OCI-LY1 (cell line): ENCODE results near the gene SIK2.

Experiments
- H2AFZ ChIP-seq: fragments of 200-600 bp; sonication (generic), shearing (Covaris generic); 2 replicates; pipeline ENCODE4 v1.6.0; 2014; ENCODE audit warnings: antibody characterized with exemption, mild to moderate bottlenecking, low read length
- H3F3A ChIP-seq: fragments of 200-600 bp; sonication (generic), shearing (Covaris generic); 2 replicates; pipeline ENCODE4 v1.6.0; 2014; ENCODE audit warnings: mild to moderate bottlenecking, antibody characterized with exemption, low read length, moderate library complexity; ENCODE audit not compliant: insufficient read depth
- H3K27ac ChIP-seq: fragments of 200-600 bp; sonication (generic); 2 replicates; pipeline ENCODE4 v1.5.1; 2014; ENCODE audit warnings: low read length, mixed run types, mild to moderate bottlenecking, low read depth; ENCODE audit not compliant: poor library complexity, severe bottlenecking
- H3K27me3 ChIP-seq: fragments of 200-600 bp; sonication (generic); 2 replicates; pipeline ENCODE4 v1.6.0; 2014; ENCODE audit warnings: antibody characterized with exemption, mild to moderate bottlenecking, low read length, moderate library complexity; ENCODE audit not compliant: insufficient read depth
- H3K36me3 ChIP-seq: fragments of 200-600 bp; sonication (generic); 2 replicates; pipeline ENCODE4 v1.6.1; 2014; ENCODE audit warnings: mild to moderate bottlenecking, antibody characterized with exemption, low read length, moderate library complexity, mixed read lengths; ENCODE audit not compliant: insufficient read depth
- H3K4me1 ChIP-seq: fragments of 200-600 bp; sonication (generic); 2 replicates; pipeline ENCODE4 v1.5.1; 2014; ENCODE audit warnings: mild to moderate bottlenecking, low read length, moderate library complexity; ENCODE audit not compliant: insufficient read depth, severe bottlenecking
- H3K4me2 ChIP-seq: fragments of 200-600 bp; sonication (generic), shearing (Covaris generic); 2 replicates; pipeline ENCODE4 v1.6.1; 2014; ENCODE audit warnings: low read length
- H3K4me3 ChIP-seq: fragments of 200-600 bp; sonication (generic); 2 replicates; pipeline ENCODE4 v1.5.1; 2014; ENCODE audit warnings: low read length, low read depth, mild to moderate bottlenecking, mixed read lengths; ENCODE audit not compliant: poor library complexity, severe bottlenecking
- H3K79me2 ChIP-seq: fragments of 200-600 bp; shearing (Covaris generic); 2 replicates; pipeline ENCODE4 v1.6.1; 2016; ENCODE audit warnings: mixed run types, low read length, mixed read lengths; ENCODE audit not compliant: insufficient read depth
- H3K9ac ChIP-seq: fragments of 200-600 bp; sonication (generic), shearing (Covaris generic); 2 replicates; pipeline ENCODE4 v1.6.1; 2014; ENCODE audit warnings: mild to moderate bottlenecking, low read length, mixed read lengths
- H3K9me2 ChIP-seq: fragments of 200-600 bp; sonication (generic), shearing (Covaris generic); 2 replicates; pipeline ENCODE4 v1.6.1; 2014; ENCODE audit warnings: low read depth, mild to moderate bottlenecking, low read length, mixed read lengths
- H3K9me3 ChIP-seq: fragments of 200-600 bp; shearing (Covaris generic); 2 replicates; pipeline ENCODE4 v1.6.1; 2014; ENCODE audit warnings: low read length, mixed read lengths
- H4K20me1 ChIP-seq: fragments of 200-600 bp; sonication (generic), shearing (Covaris generic); 2 replicates; pipeline ENCODE4 v1.6.0; 2016; ENCODE audit warnings: mild to moderate bottlenecking, low read length; ENCODE audit not compliant: insufficient read depth
- CTCF ChIP-seq: fragments of 200-600 bp; sonication (generic), shearing (Covaris generic); IDR thresholded peaks from 2 replicates; pipeline ENCODE4 v1.5.1; 2017; ENCODE audit warnings: mild to moderate bottlenecking, antibody characterized with exemption, low read length, moderate library complexity, mixed read lengths
- EZH2 ChIP-seq: fragments of 200-600 bp; sonication (generic), shearing (Covaris generic); IDR thresholded peaks from 2 replicates; pipeline ENCODE4 v1.8.0; 2017; ENCODE audit warnings: borderline replicate concordance, mixed run types, mild to moderate bottlenecking, antibody characterized with exemption, low read length, moderate library complexity, mixed read lengths

Gene SIK2

GRCh38 chr11:111684251-111684650 is 82.0 kb downstream of the SIK2 start:
- H3K9ac ChIP-seq = no peak overlapping the region
- no peak overlapping the region for H3K4me3 ChIP-seq
- H4K20me1 ChIP-seq = no peaks in the 10 kb centered on the region
- H3K4me1 ChIP-seq = no peaks in the 10 kb centered on the region
- no peak overlapping the region for H2AFZ ChIP-seq
- H3K27me3 ChIP-seq = no peaks in the 10 kb centered on the region
- H3F3A ChIP-seq = no peaks in the 10 kb centered on the region
- H3K9me3 ChIP-seq = no peaks in the 10 kb centered on the region
- no peaks in the 10 kb centered on the region for H3K79me2 ChIP-seq
- no peaks in the 10 kb centered on the region for H3K9me2 ChIP-seq
- H3K36me3 ChIP-seq = peaks cover 15% of the 10 kb centered on the region; the same call in 1 of the 2 replicates
- H3K4me2 ChIP-seq = no peak overlapping the region
- TF ChIP-seq EZH2 = no peak
- TF ChIP-seq CTCF = no peak
- no peak overlapping the region for H3K27ac ChIP-seq

- H3K4me2 ChIP-seq = no peak overlapping the region
- H3K9ac ChIP-seq = no peak overlapping the region
- no peaks in the 10 kb centered on the region for H3F3A ChIP-seq
- no peaks in the 10 kb centered on the region for H3K9me3 ChIP-seq
- H3K9me2 ChIP-seq = no peaks in the 10 kb centered on the region
- no peaks in the 10 kb centered on the region for H3K27me3 ChIP-seq
- H3K36me3 ChIP-seq = peaks cover 26% of the 10 kb centered on the region; the same call in 1 of the 2 replicates
- no peak overlapping the region for H3K27ac ChIP-seq
- no peaks in the 10 kb centered on the region for H4K20me1 ChIP-seq
- no peak overlapping the region for H2AFZ ChIP-seq
- no peak for TF ChIP-seq CTCF
- TF ChIP-seq EZH2 = no peak
- H3K79me2 ChIP-seq = no peaks in the 10 kb centered on the region
- no peaks in the 10 kb centered on the region for H3K4me1 ChIP-seq
- no peak overlapping the region for H3K4me3 ChIP-seq
These were observed 85.8 kb downstream of the SIK2 start for GRCh38 chr11:111688013-111688412.

- Histone ChIP-seq H3K27me3 (no peaks in the 10 kb centered on the region), H3K9me3 (no peaks in the 10 kb centered on the region), H2AFZ (no peak overlapping the region), H3K4me1 (no peaks in the 10 kb centered on the region), H3F3A (no peaks in the 10 kb centered on the region), H3K27ac (no peak overlapping the region), H4K20me1 (no peaks in the 10 kb centered on the region), H3K36me3 (peaks cover 26% of the 10 kb centered on the region; the same call in 1 of the 2 replicates), H3K4me2 (no peak overlapping the region), H3K79me2 (no peaks in the 10 kb centered on the region), H3K9ac (no peak overlapping the region), H3K9me2 (no peaks in the 10 kb centered on the region), H3K4me3 (no peak overlapping the region)
- TF ChIP-seq CTCF = no peak
- no peak for TF ChIP-seq EZH2
These were observed 88.9 kb downstream of the SIK2 start for GRCh38 chr11:111691176-111691575.
